Activated CD4-positive, alpha-beta T cell treated with anti-CD3 and anti-CD28 coated beads, Interleukin-2, Interleukin-4, amounts not matched to agents 100 ng/mL and 50 ng/mL, durations not matched to agents 16 hours and 8 hours (primary cell): ENCODE results near the gene RNF223.
"Not testable (repeated sequence)": the region's sequence is repeated elsewhere in the genome, so short reads cannot be mapped to it uniquely, and the experiment has no call there.

ENCODE experiments used
- DNase-seq: peaks from one replicate; pipeline ENCODE4 v3.0.0-alpha.2; 2020; ENCODE audit warnings: low spot score

RNF223 gene

GRCh38 chr1:1087351-1088028 lies 13.4 kb upstream of the RNF223 start:
- DNase-seq, result no peak

- DNase-seq, result no peak
These were observed 12.8 kb upstream of the RNF223 start for GRCh38 chr1:1086911-1087341.

GRCh38 chr1:1085911-1086841 lies 12.1 kb upstream of the RNF223 start:
- no peak for DNase-seq

GRCh38 chr1:1085171-1085841 lies 11.2 kb upstream of the RNF223 start:
- DNase-seq, result no peak

- no peak for DNase-seq
These were observed 10.5 kb upstream of the RNF223 start for GRCh38 chr1:1084372-1085170.

GRCh38 chr1:1083416-1084371 lies 9.6 kb upstream of the RNF223 start:
- DNase-seq, result no peak

- DNase-seq, result no peak
These were observed 8.8 kb upstream of the RNF223 start for GRCh38 chr1:1082776-1083415.

GRCh38 chr1:1082239-1082775 lies 8.2 kb upstream of the RNF223 start:
- DNase-seq, result no peak

- no peak for DNase-seq
These were observed 7.5 kb upstream of the RNF223 start for GRCh38 chr1:1081311-1082238.

- no peak for DNase-seq
These were observed 6.8 kb upstream of the RNF223 start for GRCh38 chr1:1080951-1081310.

GRCh38 chr1:1080122-1080757 lies 6.1 kb upstream of the RNF223 start:
- no peak for DNase-seq

GRCh38 chr1:1079408-1080121 lies 5.5 kb upstream of the RNF223 start:
- no peak for DNase-seq

GRCh38 chr1:1077396-1077795 lies 3.3 kb upstream of the RNF223 start:
- DNase-seq, result not testable (repeated sequence)

- no peak for DNase-seq
These were observed 1.2 kb upstream of the RNF223 start for GRCh38 chr1:1075148-1075935.

GRCh38 chr1:1074631-1075147 lies 583 bp upstream of the RNF223 start:
- DNase-seq, result no peak

GRCh38 chr1:1072849-1073742 lies 1.0 kb downstream of the RNF223 start:
- no peak for DNase-seq
